ENCODE results near the gene TDO2. TPM values are rescaled to one million over a fixed set of nuclear protein-coding genes. Genes with fewer than 3 reads are reported as not detected.

The TDO2 gene
- total RNA-seq, 2 experiments from 2014 or later, result not detected

DNA sequence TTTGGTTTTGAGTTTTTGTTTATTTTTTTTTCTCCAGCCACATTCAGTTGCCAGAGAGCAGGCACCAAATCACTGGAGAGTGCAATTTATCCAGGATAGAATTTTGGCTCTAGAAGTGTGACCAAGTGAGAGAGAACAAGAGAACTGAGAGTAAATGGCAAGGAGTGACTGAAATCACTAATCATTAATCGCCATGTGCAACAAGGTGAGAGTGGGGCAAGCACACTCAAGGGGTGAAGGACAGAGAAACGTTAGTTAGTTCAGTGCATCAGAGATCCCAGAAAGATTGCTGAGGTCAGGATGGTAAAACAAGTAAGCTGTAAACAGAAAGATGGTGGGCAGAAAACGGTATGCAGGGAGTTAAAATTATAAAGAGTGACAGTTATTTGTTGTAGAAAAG lies 19.6 kb upstream of the TDO2 start:
- no peaks in the 10 kb centered on the region for H3K9me2 ChIP-seq (ENCODE audit: insufficient read depth, low read length)
- CTCF ChIA-PET (ENCODE audit: unreplicated experiment), result no interaction called here
- H3K27ac ChIP-seq (ENCODE audit: low read depth, low read length, poor library complexity, severe bottlenecking), result no peak overlapping the region
- no peak overlapping the region for H2AFZ ChIP-seq (ENCODE audit: low read length)
- POLR2A ChIA-PET, result no interaction called here
- no peak for TF ChIP-seq EZH2phosphoT487 (IDR thresholded peaks at IDR 0.05; ENCODE audit: borderline replicate concordance, low read depth, low read length)
- TF ChIP-seq, protein P1, sequence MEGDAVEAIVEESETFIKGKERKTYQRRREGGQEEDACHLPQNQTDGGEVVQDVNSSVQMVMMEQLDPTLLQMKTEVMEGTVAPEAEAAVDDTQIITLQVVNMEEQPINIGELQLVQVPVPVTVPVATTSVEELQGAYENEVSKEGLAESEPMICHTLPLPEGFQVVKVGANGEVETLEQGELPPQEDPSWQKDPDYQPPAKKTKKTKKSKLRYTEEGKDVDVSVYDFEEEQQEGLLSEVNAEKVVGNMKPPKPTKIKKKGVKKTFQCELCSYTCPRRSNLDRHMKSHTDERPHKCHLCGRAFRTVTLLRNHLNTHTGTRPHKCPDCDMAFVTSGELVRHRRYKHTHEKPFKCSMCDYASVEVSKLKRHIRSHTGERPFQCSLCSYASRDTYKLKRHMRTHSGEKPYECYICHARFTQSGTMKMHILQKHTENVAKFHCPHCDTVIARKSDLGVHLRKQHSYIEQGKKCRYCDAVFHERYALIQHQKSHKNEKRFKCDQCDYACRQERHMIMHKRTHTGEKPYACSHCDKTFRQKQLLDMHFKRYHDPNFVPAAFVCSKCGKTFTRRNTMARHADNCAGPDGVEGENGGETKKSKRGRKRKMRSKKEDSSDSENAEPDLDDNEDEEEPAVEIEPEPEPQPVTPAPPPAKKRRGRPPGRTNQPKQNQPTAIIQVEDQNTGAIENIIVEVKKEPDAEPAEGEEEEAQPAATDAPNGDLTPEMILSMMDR (conservative IDR thresholded peaks at IDR 0.05; ENCODE audit: low read length), result no peak
- no peaks in the 10 kb centered on the region for H4K20me1 ChIP-seq (ENCODE audit: insufficient read depth, low read length)
- no peak overlapping the region for H3K4me2 ChIP-seq (ENCODE audit: low read length)
- intact Hi-C loops (cut with micrococcal nuclease; ENCODE audit: unreplicated experiment), result no loop called here
- no peak for DNase-seq (ENCODE audit: low spot score)
- no TSS peak for BruUV-seq (replicated peaks)
- H3K79me2 ChIP-seq (ENCODE audit: insufficient read depth, low read depth, low read length), result no peaks in the 10 kb centered on the region
- no peaks in the 10 kb centered on the region for H3K36me3 ChIP-seq (ENCODE audit: insufficient read depth, low read length)
- H3K4me1 ChIP-seq (ENCODE audit: insufficient read depth, low read length, poor library complexity, severe bottlenecking), result no peaks in the 10 kb centered on the region
- H3K9me3 ChIP-seq (ENCODE audit: low read length), result no peaks in the 10 kb centered on the region
- no peak overlapping the region for H3K4me3 ChIP-seq (ENCODE audit: low read depth, low read length, poor library complexity, severe bottlenecking)

DNA sequence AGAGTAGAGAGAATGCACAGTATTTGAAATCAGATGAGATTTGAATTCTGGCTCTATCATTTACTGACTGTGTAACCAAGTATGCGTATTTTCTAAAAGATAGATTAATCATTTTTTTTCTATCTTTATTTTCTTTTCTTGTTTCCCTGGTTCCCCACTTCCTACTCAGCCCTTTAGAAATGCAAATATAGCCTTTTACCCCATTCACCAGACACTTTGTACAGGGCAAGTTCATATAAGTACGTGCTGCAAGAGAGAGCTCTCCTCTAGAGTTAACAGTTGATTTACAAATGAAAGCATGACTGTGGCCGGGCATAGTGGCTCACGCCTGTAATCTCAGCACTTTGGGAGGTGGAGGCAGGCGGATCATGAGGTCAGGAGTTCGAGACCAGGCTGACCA lies 17.8 kb upstream of the TDO2 start:
- H3K4me1 ChIP-seq (ENCODE audit: insufficient read depth, low read length, poor library complexity, severe bottlenecking), result no peaks in the 10 kb centered on the region
- no peak overlapping the region for H3K4me2 ChIP-seq (ENCODE audit: low read length)
- CTCF ChIA-PET (ENCODE audit: unreplicated experiment), result no interaction called here
- DNase-seq (ENCODE audit: low spot score), result no peak
- no peaks in the 10 kb centered on the region for H3K9me2 ChIP-seq (ENCODE audit: insufficient read depth, low read length)
- H3K4me3 ChIP-seq (ENCODE audit: low read depth, low read length, poor library complexity, severe bottlenecking), result no peak overlapping the region
- intact Hi-C loops (cut with micrococcal nuclease; ENCODE audit: unreplicated experiment), result no loop called here
- BruUV-seq (replicated peaks), result no TSS peak
- H3K79me2 ChIP-seq (ENCODE audit: insufficient read depth, low read depth, low read length), result no peaks in the 10 kb centered on the region
- H3K9me3 ChIP-seq (ENCODE audit: low read length), result no peaks in the 10 kb centered on the region
- TF ChIP-seq, protein P1 (conservative IDR thresholded peaks at IDR 0.05; ENCODE audit: low read length), result no peak
- no peak for TF ChIP-seq EZH2phosphoT487 (IDR thresholded peaks at IDR 0.05; ENCODE audit: borderline replicate concordance, low read depth, low read length)
- POLR2A ChIA-PET, result interaction anchor here (0.8 kb wide), 1 partner anchor 1275 kb away, joined by 3 read pairs; no protein-coding TSS in a partner anchor
- no peaks in the 10 kb centered on the region for H4K20me1 ChIP-seq (ENCODE audit: insufficient read depth, low read length)
- H2AFZ ChIP-seq (ENCODE audit: low read length), result no peak overlapping the region
- H3K36me3 ChIP-seq (ENCODE audit: insufficient read depth, low read length), result no peaks in the 10 kb centered on the region
- H3K27ac ChIP-seq (ENCODE audit: low read depth, low read length, poor library complexity, severe bottlenecking), result no peak overlapping the region

GRCh38 chr4:155887045-155887444 lies 16.5 kb upstream of the TDO2 start:
- Histone ChIP-seq H3K4me3 (ENCODE audit: low read depth, low read length, poor library complexity, severe bottlenecking) (no peak overlapping the region), H3K4me2 (ENCODE audit: low read length) (no peak overlapping the region), H3K4me1 (ENCODE audit: insufficient read depth, low read length, poor library complexity, severe bottlenecking) (no peaks in the 10 kb centered on the region), H3K79me2 (ENCODE audit: insufficient read depth, low read depth, low read length) (no peaks in the 10 kb centered on the region), H3K9me2 (ENCODE audit: insufficient read depth, low read length) (no peaks in the 10 kb centered on the region), H4K20me1 (ENCODE audit: insufficient read depth, low read length) (no peaks in the 10 kb centered on the region), H2AFZ (ENCODE audit: low read length) (no peak overlapping the region), H3K27ac (ENCODE audit: low read depth, low read length, poor library complexity, severe bottlenecking) (no peak overlapping the region), H3K9me3 (ENCODE audit: low read length) (no peaks in the 10 kb centered on the region), H3K36me3 (ENCODE audit: insufficient read depth, low read length) (no peaks in the 10 kb centered on the region)
- intact Hi-C loops (cut with micrococcal nuclease; ENCODE audit: unreplicated experiment), result no loop called here
- ChIA-PET CTCF (ENCODE audit: unreplicated experiment) (no interaction called here), POLR2A (interaction anchor here (0.7 to 1.1 kb wide), 2 partner anchors 10 to 1394 kb away, joined by 3 to 4 read pairs; no protein-coding TSS in a partner anchor)
- BruUV-seq (replicated peaks), result no TSS peak
- TF ChIP-seq, protein P1 (conservative IDR thresholded peaks at IDR 0.05; ENCODE audit: low read length), result no peak
- TF ChIP-seq EZH2phosphoT487 (IDR thresholded peaks at IDR 0.05; ENCODE audit: borderline replicate concordance, low read depth, low read length), result no peak
- no peak for DNase-seq (ENCODE audit: low spot score)

Measured in OCI-LY7 (cell line).